Choroid plexus epithelial cell (primary cell): ENCODE results near the gene ZNF778.

Experiments used
- DNase-seq: peaks from one replicate; pipeline ENCODE4 v3.0.0-alpha.2; 2010; ENCODE audit warnings: low read depth
- H3K4me3 ChIP-seq: 2 replicates; pipeline ENCODE4 v1.5.1; 2011; ENCODE audit warnings: low read depth, mild to moderate bottlenecking, control low read depth, low read length, moderate library complexity
- TF ChIP-seq, protein P1 (sequence below): conservative IDR thresholded peaks from 2 replicates; pipeline ENCODE4 v1.5.1; 2011; ENCODE audit warnings: low read depth, mild to moderate bottlenecking, control low read depth, inconsistent platforms, low read length, moderate library complexity

ZNF778 gene

DNA sequence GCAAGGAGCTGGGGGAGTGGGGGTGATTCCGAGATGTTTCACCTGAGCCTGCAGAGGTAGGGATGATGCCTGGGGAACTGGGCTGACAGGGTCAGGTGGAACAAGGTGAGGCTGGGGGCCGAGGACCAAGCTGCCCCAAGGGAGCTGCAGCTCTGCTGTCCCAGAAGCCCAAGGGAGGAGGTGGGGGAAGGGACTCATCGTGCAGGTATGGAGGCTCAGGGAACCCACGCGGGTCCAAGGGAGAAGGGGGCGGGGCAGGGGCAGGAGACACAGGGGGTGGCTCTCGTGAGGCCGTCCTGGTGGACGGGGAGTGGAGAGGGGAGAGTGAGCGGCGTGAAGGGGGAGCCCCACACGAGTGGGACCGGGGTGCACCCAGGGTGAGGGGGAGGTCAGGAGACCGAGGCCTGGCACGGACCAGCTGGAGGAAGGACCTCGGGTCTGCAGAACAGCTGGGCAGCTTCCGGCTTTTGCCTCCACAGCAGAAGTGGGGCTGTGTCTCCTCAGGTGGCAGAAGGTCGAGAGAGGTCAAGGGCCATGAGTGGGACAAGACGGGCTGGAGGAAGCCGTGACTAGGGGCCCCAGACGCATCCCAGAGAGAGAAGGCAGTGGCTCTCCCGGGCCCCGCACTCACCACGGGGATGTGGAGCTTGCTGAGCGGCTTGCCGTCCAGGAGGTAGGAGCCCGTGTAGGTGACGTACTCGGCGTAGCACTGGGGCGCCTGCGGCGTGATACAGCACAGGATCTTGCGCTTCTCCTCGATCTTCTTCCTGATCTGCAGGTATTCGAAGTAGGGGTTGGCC, 61.1 kb downstream of the ZNF778 start:
- TF ChIP-seq, protein P1, sequence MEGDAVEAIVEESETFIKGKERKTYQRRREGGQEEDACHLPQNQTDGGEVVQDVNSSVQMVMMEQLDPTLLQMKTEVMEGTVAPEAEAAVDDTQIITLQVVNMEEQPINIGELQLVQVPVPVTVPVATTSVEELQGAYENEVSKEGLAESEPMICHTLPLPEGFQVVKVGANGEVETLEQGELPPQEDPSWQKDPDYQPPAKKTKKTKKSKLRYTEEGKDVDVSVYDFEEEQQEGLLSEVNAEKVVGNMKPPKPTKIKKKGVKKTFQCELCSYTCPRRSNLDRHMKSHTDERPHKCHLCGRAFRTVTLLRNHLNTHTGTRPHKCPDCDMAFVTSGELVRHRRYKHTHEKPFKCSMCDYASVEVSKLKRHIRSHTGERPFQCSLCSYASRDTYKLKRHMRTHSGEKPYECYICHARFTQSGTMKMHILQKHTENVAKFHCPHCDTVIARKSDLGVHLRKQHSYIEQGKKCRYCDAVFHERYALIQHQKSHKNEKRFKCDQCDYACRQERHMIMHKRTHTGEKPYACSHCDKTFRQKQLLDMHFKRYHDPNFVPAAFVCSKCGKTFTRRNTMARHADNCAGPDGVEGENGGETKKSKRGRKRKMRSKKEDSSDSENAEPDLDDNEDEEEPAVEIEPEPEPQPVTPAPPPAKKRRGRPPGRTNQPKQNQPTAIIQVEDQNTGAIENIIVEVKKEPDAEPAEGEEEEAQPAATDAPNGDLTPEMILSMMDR: no peak
- no peak overlapping the region for H3K4me3 ChIP-seq
- DNase-seq: no peak

DNA sequence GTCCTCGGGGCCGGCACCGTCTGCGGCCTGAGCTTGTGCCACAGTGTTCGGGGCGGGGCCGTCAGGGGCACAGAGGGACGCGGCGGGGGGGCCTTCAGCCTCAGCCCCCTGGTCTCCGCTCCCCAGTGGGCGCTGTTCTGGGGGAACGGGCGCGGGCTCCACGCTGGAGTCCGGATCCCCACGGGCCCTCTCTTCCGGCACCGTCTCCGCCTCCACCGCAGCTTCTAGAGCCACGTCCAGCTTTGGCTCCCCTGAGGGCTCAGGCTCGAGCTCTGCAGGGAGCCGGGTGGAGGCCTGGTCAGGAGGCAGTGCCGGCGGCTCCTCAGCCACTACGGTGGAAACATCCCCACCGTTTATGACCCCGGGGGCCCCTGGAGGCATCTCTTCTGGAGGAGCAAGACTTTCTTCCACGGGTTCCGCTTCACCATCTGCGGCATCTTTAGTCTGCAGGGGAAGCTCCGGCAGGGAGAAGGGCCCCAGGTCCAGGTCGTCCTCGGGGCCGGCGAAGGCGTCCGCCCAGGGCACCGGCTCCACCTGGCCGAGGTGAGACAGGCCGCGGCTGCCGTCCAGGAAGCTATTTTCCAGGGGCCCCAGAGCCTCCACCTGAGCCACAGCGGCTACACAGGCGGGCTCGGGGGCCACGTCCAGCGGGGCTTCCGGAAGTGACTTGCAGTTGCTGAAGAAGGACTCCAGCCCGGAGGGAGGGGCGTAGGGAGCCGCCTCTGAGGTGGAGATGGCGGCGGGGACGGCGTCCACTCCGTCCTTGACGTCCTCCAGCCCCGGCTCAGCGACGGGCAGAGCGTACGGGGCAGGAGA, 62.4 kb downstream of the ZNF778 start:
- no peak for DNase-seq
- no peak overlapping the region for H3K4me3 ChIP-seq
- TF ChIP-seq, protein P1: no peak

DNA sequence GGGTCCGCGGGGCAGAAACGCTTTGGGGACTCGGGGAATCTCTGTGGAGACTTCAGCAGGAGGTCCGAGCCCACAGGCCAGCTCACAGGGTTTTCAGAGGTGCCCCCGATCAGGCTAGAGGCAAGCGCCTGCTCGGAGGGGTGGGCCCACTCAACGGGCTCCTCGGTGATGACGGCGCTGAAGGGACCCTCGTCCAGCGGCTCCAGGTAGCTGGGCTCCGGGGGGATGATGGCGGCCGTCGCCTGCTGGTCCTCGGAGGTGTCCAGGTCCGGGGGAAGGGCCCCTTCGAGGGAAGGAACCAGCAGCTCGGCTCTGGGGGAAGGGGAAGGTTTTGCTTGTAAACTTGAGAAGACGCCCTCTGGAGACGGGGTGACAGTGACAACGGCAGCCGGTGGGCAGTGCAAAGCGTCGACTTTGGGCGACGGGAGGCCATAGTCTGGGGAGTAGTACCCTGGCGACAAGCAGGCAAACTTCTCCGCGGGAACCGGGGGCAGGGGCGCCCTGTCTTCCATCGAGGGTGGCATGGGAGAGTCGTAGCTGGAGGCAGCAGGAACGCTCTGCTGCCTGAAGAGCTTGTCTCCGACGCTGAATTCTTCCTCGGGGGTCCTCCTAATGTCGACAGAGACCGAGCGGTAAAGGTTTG, 63.2 kb downstream of the ZNF778 start:
- no peak overlapping the region for H3K4me3 ChIP-seq
- no peak for DNase-seq
- TF ChIP-seq, protein P1: no peak

DNA sequence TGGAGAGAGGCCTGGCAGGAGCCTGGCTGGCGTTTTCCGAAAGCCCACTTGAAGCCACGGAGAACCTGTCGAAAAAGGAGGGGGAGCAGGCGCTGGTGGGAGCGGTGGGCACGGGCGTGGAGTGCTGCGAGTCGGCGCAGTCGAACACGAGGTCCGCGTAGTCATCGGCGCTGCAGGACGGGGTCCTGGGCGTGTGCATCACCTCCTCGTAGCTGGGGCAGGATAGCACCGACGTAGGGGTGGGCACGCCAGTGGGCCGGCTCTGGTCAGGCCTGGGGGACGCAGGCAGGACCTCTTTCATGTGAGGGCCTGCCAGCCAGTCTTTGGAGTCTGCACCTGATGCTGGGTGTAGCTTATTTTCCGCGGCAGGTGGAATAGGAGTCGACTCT, 63.7 kb downstream of the ZNF778 start:
- no peak overlapping the region for H3K4me3 ChIP-seq
- TF ChIP-seq, protein P1: no peak

DNA sequence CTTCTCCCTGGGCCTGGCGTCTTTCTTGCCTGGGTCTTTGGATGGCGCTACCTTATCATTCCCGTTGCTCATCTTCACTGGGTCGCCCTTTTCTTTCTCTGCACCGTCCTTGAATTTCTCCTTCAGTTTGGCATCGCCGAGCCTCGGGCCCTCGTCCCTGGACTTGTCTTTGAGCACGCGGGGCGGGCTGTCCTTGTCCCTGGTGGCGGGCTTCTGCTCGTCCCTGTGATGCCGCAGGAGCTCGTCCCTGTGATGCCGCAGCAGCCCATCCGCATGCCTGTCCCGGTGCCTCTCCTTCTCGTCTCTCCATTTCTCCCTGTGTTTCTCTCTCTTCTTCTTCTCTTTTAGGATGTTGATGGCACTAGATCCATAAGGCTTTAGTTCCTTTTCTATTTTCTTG, 64.3 kb downstream of the ZNF778 start:
- TF ChIP-seq, protein P1: no peak
- DNase-seq: no peak
- no peak overlapping the region for H3K4me3 ChIP-seq

More for the DNA sequence above, 63.7 kb downstream of the ZNF778 start:
- DNase-seq: no peak

DNA sequence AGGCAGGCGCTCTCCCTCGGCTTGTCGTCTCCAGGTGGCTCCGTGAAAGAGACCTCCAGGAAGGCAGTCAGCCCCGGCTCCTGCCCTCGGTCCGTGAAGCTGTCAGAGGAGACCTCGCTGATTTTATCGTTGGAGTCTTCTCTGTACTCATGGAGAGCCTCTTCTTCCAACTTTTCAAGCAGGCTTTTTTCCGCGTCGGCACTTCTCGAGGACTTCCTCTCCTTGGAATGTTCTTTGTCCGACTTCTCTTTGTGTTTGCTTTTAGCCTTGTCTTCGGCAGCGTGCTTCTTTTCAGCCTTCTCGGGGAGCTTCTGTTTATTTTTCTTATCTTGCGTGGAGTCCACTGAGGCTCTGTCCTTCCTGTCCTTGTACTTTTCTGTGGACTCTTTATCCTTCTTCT, 65.0 kb downstream of the ZNF778 start:
- no peak overlapping the region for H3K4me3 ChIP-seq
- DNase-seq: no peak
- TF ChIP-seq, protein P1: no peak
